HepG2 (cell line): ENCODE results near the gene MTHFD1L. TPM values are rescaled to one million over a fixed set of nuclear protein-coding genes. Genes with fewer than 3 reads are reported as not detected.

Experiments
- DDIT3 ChIP-seq: sonication (generic); formaldehyde crosslinking; IDR thresholded peaks from 2 replicates; pipeline ENCODE4 v1.4.0; 2020; ENCODE audit warnings: mild to moderate bottlenecking, missing genetic modification reagents
- HMG20A ChIP-seq: IDR thresholded peaks from 2 replicates; pipeline ENCODE4 v1.6.1; 2016; ENCODE audit warnings: borderline replicate concordance
- NRL ChIP-seq: sonication (generic); formaldehyde crosslinking; IDR thresholded peaks from 2 replicates; pipeline ENCODE4 v1.5.0; 2020; ENCODE audit warnings: missing genetic modification reagents, mild to moderate bottlenecking, moderate library complexity, borderline replicate concordance
- SP2 ChIP-seq: sonication (generic); formaldehyde crosslinking; IDR thresholded peaks from 2 replicates; pipeline ENCODE4 v1.5.1; 2020; ENCODE audit warnings: mild to moderate bottlenecking, missing genetic modification reagents
- THAP7 ChIP-seq: sonication (generic); formaldehyde crosslinking; IDR thresholded peaks from 2 replicates; pipeline ENCODE4 v1.8.1; 2023; ENCODE audit warnings: mild to moderate bottlenecking, missing genetic modification reagents
- ZFP82 ChIP-seq: sonication (generic); formaldehyde crosslinking; IDR thresholded peaks from 2 replicates; pipeline ENCODE4 v1.5.1; 2020; ENCODE audit warnings: mild to moderate bottlenecking, missing genetic modification reagents, borderline replicate concordance
- ZGPAT ChIP-seq: IDR thresholded peaks from 2 replicates; pipeline ENCODE4 v1.6.1; 2016; ENCODE audit warnings: mild to moderate bottlenecking
- ZNF136 ChIP-seq: sonication (generic); formaldehyde crosslinking; IDR thresholded peaks from 2 replicates; pipeline ENCODE4 v1.8.1; 2022; ENCODE audit warnings: low read depth, mild to moderate bottlenecking, moderate library complexity, missing genetic modification reagents
- ZNF224 ChIP-seq: sonication (generic); formaldehyde crosslinking; IDR thresholded peaks from 2 replicates; pipeline ENCODE4 v1.5.0; 2020; ENCODE audit warnings: mild to moderate bottlenecking, missing genetic modification reagents
- ZNF33A ChIP-seq: sonication (generic); formaldehyde crosslinking; IDR thresholded peaks from 2 replicates; pipeline ENCODE4 v1.5.1; 2020; ENCODE audit warnings: missing genetic modification reagents, mild to moderate bottlenecking, moderate library complexity, borderline replicate concordance
- ZNF569 ChIP-seq: sonication (generic); formaldehyde crosslinking; IDR thresholded peaks from 2 replicates; pipeline ENCODE4 v1.5.0; 2020; ENCODE audit warnings: mild to moderate bottlenecking, missing genetic modification reagents, moderate library complexity, borderline replicate concordance
- ZNF580 ChIP-seq: IDR thresholded peaks from 2 replicates; pipeline ENCODE4 v1.6.1; 2016; ENCODE audit warnings: low read depth, borderline replicate concordance
- ZNF678 ChIP-seq: sonication (generic); formaldehyde crosslinking; IDR thresholded peaks from 2 replicates; pipeline ENCODE4 v1.4.0; 2020; ENCODE audit warnings: mild to moderate bottlenecking, missing genetic modification reagents
- ZNF770 ChIP-seq: sonication (generic); formaldehyde crosslinking; IDR thresholded peaks from 2 replicates; pipeline ENCODE4 v1.5.0; 2020; ENCODE audit warnings: mild to moderate bottlenecking, missing genetic modification reagents
- polyA plus RNA-seq, 8 experiments: library from polyadenylated mRNA; depleted of rRNA in 3 of 8; stranded (reverse) in 7 of 8; unstranded in 1 of 8; fragments of >200 nt; fragmentation: Illumina TruSeq in 4 of 8; extraction: Trizol in 4 of 8; gene quantifications; 2 replicates each; pipeline versions ENCODE4 v1.2.1 to v1.2.3, GENCODE V29; 2011 to 2016; ENCODE audit warnings: low read depth in 4 of 8, missing spikeins in 1 of 8, mixed read lengths in 1 of 8; ENCODE audit not compliant: insufficient read depth in 1 of 8
- total RNA-seq, 5 experiments: library from RNA; depleted of rRNA; stranded (reverse); fragments of >200 nt; fragmentation: Illumina TruSeq; extraction: Trizol; gene quantifications; 2 replicates each; pipeline ENCODE4 v1.2.3, GENCODE V29; 2016; ENCODE audit warnings: low read depth in 1 of 5

MTHFD1L gene
- total and polyA plus RNA-seq, 2 of the 13 experiments (the other 11 are each of a cell fraction or from before 2014, with no cell fraction given), result 24.0 to 39.6 TPM

- TF ChIP-seq ZGPAT (CRISPR knock-in tag) (peak; percentile 30; the same call in 1 of the 2 replicates), HMG20A (peak; percentile 33; the same call in 1 of the 2 replicates), THAP7 (CRISPR knock-in tag) (no peak; the same call in 1 of the 2 replicates), DDIT3 (CRISPR knock-in tag) (no peak), ZFP82 (no peak), ZNF770 (CRISPR knock-in tag) (no peak), ZNF224 (CRISPR knock-in tag) (no peak), ZNF136 (peak; percentile 84; the same call in 1 of the 2 replicates), ZNF569 (CRISPR knock-in tag) (0 out of 2 replicates have a peak, but pooled peaks have one; percentile 53), ZNF580 (CRISPR knock-in tag) (0 out of 2 replicates have a peak, but pooled peaks have one; percentile 37), ZNF33A (CRISPR knock-in tag) (no peak), SP2 (CRISPR knock-in tag) (no peak), NRL (CRISPR knock-in tag) (no peak), ZNF678 (CRISPR knock-in tag) (no peak)
Observed at GRCh38 chr6:150878347-150879213, 13.1 kb downstream of the MTHFD1L start (continued).
